GM19452 (cell line): ENCODE measurements around the gene SPON2.
A peak's percentile ranks its signal among the peaks of the same experiment; 100 is the strongest.

ENCODE experiments used
- ATAC-seq: cut with Tn5 transposase; IDR thresholded peaks from one replicate; pipeline ENCODE4 v1.9.1; 2021; ENCODE audit not compliant: unreplicated experiment

SPON2 gene

GRCh38 chr4:1172228-1172851 lies at the start of gene SPON2:
TSS of gene SPON2 (minus strand) at chr4:1172583.
- ATAC-seq: no peak

GRCh38 chr4:1221155-1221870 lies 48.9 kb upstream of the SPON2 start:
- no peak for ATAC-seq

GRCh38 chr4:1220566-1220965 lies 48.2 kb upstream of the SPON2 start:
- ATAC-seq: no peak

- ATAC-seq: no peak
Measured at GRCh38 chr4:1219566-1219950, 47.2 kb upstream of the SPON2 start.

GRCh38 chr4:1218634-1219565 lies 46.5 kb upstream of the SPON2 start:
- ATAC-seq: peak; percentile 60

- ATAC-seq: no peak
Measured at GRCh38 chr4:1217366-1217765, 45.0 kb upstream of the SPON2 start.

- no peak for ATAC-seq
Measured at GRCh38 chr4:1216869-1217294, 44.5 kb upstream of the SPON2 start.

- no peak for ATAC-seq
Measured at GRCh38 chr4:1216076-1216614, 43.8 kb upstream of the SPON2 start.

GRCh38 chr4:1215141-1216075 lies 43.0 kb upstream of the SPON2 start:
- no peak for ATAC-seq

GRCh38 chr4:1214101-1215095 lies 42.0 kb upstream of the SPON2 start:
- ATAC-seq: no peak

- ATAC-seq: no peak
Measured at GRCh38 chr4:1213336-1213995, 41.1 kb upstream of the SPON2 start.

GRCh38 chr4:1212546-1213335 lies 40.4 kb upstream of the SPON2 start:
- no peak for ATAC-seq

- ATAC-seq: no peak
Measured at GRCh38 chr4:1211891-1212545, 39.6 kb upstream of the SPON2 start.

- ATAC-seq: no peak
Measured at GRCh38 chr4:1211371-1211770, 39.0 kb upstream of the SPON2 start.

- ATAC-seq: no peak
Measured at GRCh38 chr4:1210971-1211370, 38.6 kb upstream of the SPON2 start.

GRCh38 chr4:1210241-1210841 lies 38.0 kb upstream of the SPON2 start:
- ATAC-seq: no peak

- no peak for ATAC-seq
Measured at GRCh38 chr4:1209821-1210220, 37.4 kb upstream of the SPON2 start.
